ENCODE results near the gene SLC25A19.

- TF ChIP-seq MAX (IDR thresholded peaks at IDR 0.05; ENCODE audit: low read depth) (no peak), REST (IDR thresholded peaks at IDR 0.05; ENCODE audit: low read depth, low read length) (no peak)
- TF ChIP-seq, protein P1, sequence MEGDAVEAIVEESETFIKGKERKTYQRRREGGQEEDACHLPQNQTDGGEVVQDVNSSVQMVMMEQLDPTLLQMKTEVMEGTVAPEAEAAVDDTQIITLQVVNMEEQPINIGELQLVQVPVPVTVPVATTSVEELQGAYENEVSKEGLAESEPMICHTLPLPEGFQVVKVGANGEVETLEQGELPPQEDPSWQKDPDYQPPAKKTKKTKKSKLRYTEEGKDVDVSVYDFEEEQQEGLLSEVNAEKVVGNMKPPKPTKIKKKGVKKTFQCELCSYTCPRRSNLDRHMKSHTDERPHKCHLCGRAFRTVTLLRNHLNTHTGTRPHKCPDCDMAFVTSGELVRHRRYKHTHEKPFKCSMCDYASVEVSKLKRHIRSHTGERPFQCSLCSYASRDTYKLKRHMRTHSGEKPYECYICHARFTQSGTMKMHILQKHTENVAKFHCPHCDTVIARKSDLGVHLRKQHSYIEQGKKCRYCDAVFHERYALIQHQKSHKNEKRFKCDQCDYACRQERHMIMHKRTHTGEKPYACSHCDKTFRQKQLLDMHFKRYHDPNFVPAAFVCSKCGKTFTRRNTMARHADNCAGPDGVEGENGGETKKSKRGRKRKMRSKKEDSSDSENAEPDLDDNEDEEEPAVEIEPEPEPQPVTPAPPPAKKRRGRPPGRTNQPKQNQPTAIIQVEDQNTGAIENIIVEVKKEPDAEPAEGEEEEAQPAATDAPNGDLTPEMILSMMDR (IDR thresholded peaks at IDR 0.05), result no peak
These were observed 18.3 kb downstream of the SLC25A19 start, which contains the start of gene MIF4GD for GRCh38 chr17:75270966-75271232.

Data from SK-N-SH (cell line).